GM21723 (cell line): ENCODE results near the gene RBM19.

Source experiments
- ATAC-seq: cut with Tn5 transposase; IDR thresholded peaks from one replicate; pipeline ENCODE4 v1.9.1; 2021; ENCODE audit warnings: mild to moderate bottlenecking, moderate library complexity; ENCODE audit not compliant: unreplicated experiment

Gene RBM19

GRCh38 chr12:113889891-113890581 lies 76.1 kb downstream of the RBM19 start:
- ATAC-seq = no peak

- ATAC-seq = no peak
Measured at GRCh38 chr12:113889076-113889475, 77.0 kb downstream of the RBM19 start.

GRCh38 chr12:113888435-113888834 lies 77.7 kb downstream of the RBM19 start:
- ATAC-seq = no peak

- no peak for ATAC-seq
Measured at GRCh38 chr12:113887906-113888305, 78.2 kb downstream of the RBM19 start.

- no peak for ATAC-seq
Measured at GRCh38 chr12:113886721-113887120, 79.4 kb downstream of the RBM19 start.

- no peak for ATAC-seq
Measured at GRCh38 chr12:113884392-113884791, 81.7 kb downstream of the RBM19 start.

- ATAC-seq = no peak
Measured at GRCh38 chr12:113882690-113883089, 83.4 kb downstream of the RBM19 start.

GRCh38 chr12:113880988-113881962 lies 84.8 kb downstream of the RBM19 start:
- ATAC-seq = no peak

- no peak for ATAC-seq
Measured at GRCh38 chr12:113880326-113880725, 85.8 kb downstream of the RBM19 start.

GRCh38 chr12:113879658-113880057 lies 86.5 kb downstream of the RBM19 start:
- ATAC-seq = no peak

- ATAC-seq = no peak
Measured at GRCh38 chr12:113877607-113878006, 88.5 kb downstream of the RBM19 start.

GRCh38 chr12:113876160-113876559 lies 90.0 kb downstream of the RBM19 start:
- no peak for ATAC-seq

GRCh38 chr12:113875691-113876090 lies 90.4 kb downstream of the RBM19 start:
- no peak for ATAC-seq

- no peak for ATAC-seq
Measured at GRCh38 chr12:113874999-113875561, 91.0 kb downstream of the RBM19 start.

GRCh38 chr12:113874326-113874725 lies 91.8 kb downstream of the RBM19 start:
- ATAC-seq = no peak

- ATAC-seq = no peak
Measured at GRCh38 chr12:113873740-113874139, 92.4 kb downstream of the RBM19 start.

- ATAC-seq = no peak
Measured at GRCh38 chr12:113870890-113871289, 95.2 kb downstream of the RBM19 start.

- no peak for ATAC-seq
Measured at GRCh38 chr12:113870035-113870434, 96.1 kb downstream of the RBM19 start.

GRCh38 chr12:113868365-113868764 lies 97.8 kb downstream of the RBM19 start:
- ATAC-seq = no peak

- no peak for ATAC-seq
Measured at GRCh38 chr12:113867258-113867657, 98.9 kb downstream of the RBM19 start.

- ATAC-seq = no peak
Measured at GRCh38 chr12:113866496-113866895, 99.6 kb downstream of the RBM19 start.

GRCh38 chr12:113863455-113863845 lies 102.7 kb downstream of the RBM19 start:
- ATAC-seq = no peak
